Liver (tissue), 9 donors: ENCODE results near the gene RIT1. TPM values are rescaled to one million over a fixed set of nuclear protein-coding genes. Genes with fewer than 3 reads are reported as not detected.

Experiments used
- DNase-seq: peaks from one replicate; pipeline ENCODE4 v3.0.0-alpha.2; 2017; ENCODE audit warnings: low spot score
- H3K27ac ChIP-seq, 2 donors: one replicate each; pipeline ENCODE4 v1.7.0; 2013; ENCODE audit warnings: inconsistent platforms in 2 of 2, low read length in 2 of 2, control low read depth in 1 of 2, low read depth in 1 of 2, mild to moderate bottlenecking in 1 of 2
- H3K27me3 ChIP-seq, 4 donors: one replicate each; pipeline versions ENCODE4 v1.6.1 to v1.7.0; 2013; ENCODE audit warnings: low read length in 3 of 4, inconsistent platforms in 1 of 4, mild to moderate bottlenecking in 1 of 4, moderate library complexity in 1 of 4; ENCODE audit not compliant: control insufficient read depth in 4 of 4, insufficient read depth in 4 of 4
- H3K36me3 ChIP-seq, 4 donors: one replicate each; pipeline versions ENCODE4 v1.6.1 to v1.7.0; 2013; ENCODE audit warnings: low read length in 3 of 4, mild to moderate bottlenecking in 3 of 4, low read depth in 1 of 4, moderate library complexity in 1 of 4; ENCODE audit not compliant: control insufficient read depth in 4 of 4, insufficient read depth in 3 of 4
- H3K4me1 ChIP-seq, 4 donors: one replicate each; pipeline versions ENCODE4 v1.6.1 to v1.7.0; 2013; ENCODE audit warnings: low read length in 3 of 4, mild to moderate bottlenecking in 3 of 4, moderate library complexity in 1 of 4; ENCODE audit not compliant: control insufficient read depth in 4 of 4, insufficient read depth in 4 of 4
- H3K4me3 ChIP-seq, 3 donors: one replicate each; pipeline versions ENCODE4 v1.6.1 to v1.7.0; 2013; ENCODE audit warnings: low read length in 3 of 3, control low read depth in 1 of 3, low read depth in 1 of 3, mild to moderate bottlenecking in 1 of 3
- H3K9ac ChIP-seq, 2 donors: one replicate each; pipeline ENCODE4 v1.7.0; 2013; ENCODE audit warnings: low read length in 2 of 2, mild to moderate bottlenecking in 2 of 2, moderate library complexity in 2 of 2, control low read depth in 1 of 2, low read depth in 1 of 2
- H3K9me3 ChIP-seq, 4 donors: one replicate each; pipeline versions ENCODE4 v1.6.1 to v1.7.0; 2013; ENCODE audit warnings: low read length in 3 of 4; ENCODE audit not compliant: control insufficient read depth in 4 of 4
- ATF3 ChIP-seq: IDR thresholded peaks from 2 replicates; pipeline ENCODE4 v1.6.1; 2016; ENCODE audit warnings: antibody characterized with exemption
- CTCF ChIP-seq: fragments of 150-350 bp; IDR thresholded peaks from 2 replicates; pipeline ENCODE4 v1.5.1; 2017; ENCODE audit warnings: improper control_type of control experiment, low read depth, low read length; ENCODE audit not compliant: missing input control
- EGR1 ChIP-seq, 2 donors: IDR thresholded peaks; 2 replicates each; pipeline ENCODE4 v1.6.1; 2016 to 2018; ENCODE audit warnings: antibody characterized with exemption in 2 of 2, low read depth in 2 of 2
- FOXA1 ChIP-seq: IDR thresholded peaks from 2 replicates; pipeline ENCODE4 v1.6.1; 2016; ENCODE audit warnings: antibody characterized with exemption
- FOXA2 ChIP-seq: IDR thresholded peaks from 2 replicates; pipeline ENCODE4 v1.6.1; 2016; ENCODE audit warnings: antibody characterized with exemption
- GABPA ChIP-seq, 2 donors: IDR thresholded peaks in 1 of 2; conservative IDR thresholded peaks in 1 of 2; 2 replicates each; pipeline ENCODE4 v1.6.1; 2016; ENCODE audit warnings: antibody characterized with exemption in 2 of 2, mild to moderate bottlenecking in 1 of 2, moderate library complexity in 1 of 2
- HNF4G ChIP-seq: IDR thresholded peaks from 2 replicates; pipeline ENCODE4 v1.6.1; 2016; ENCODE audit warnings: antibody characterized with exemption
- MAX ChIP-seq: IDR thresholded peaks from 2 replicates; pipeline ENCODE4 v1.6.1; 2016; ENCODE audit warnings: antibody characterized with exemption
- NR2F2 ChIP-seq: IDR thresholded peaks from 2 replicates; pipeline ENCODE4 v1.6.1; 2016; ENCODE audit warnings: antibody characterized with exemption
- SP1 ChIP-seq: IDR thresholded peaks from 2 replicates; pipeline ENCODE4 v1.6.1; 2018; ENCODE audit warnings: antibody characterized with exemption, mild to moderate bottlenecking
- YY1 ChIP-seq: IDR thresholded peaks from 2 replicates; pipeline ENCODE4 v1.6.1; 2016; ENCODE audit warnings: antibody characterized with exemption, mild to moderate bottlenecking
- WGBS: extraction: QIAGEN DNeasy Blood & Tissue Kit; methylation state at CpG from one replicate; pipeline ENCODE4 v1.1.7; 2013; 5-methylcytosine and 5-hydroxymethylcytosine counted together
- polyA plus RNA-seq, 2 donors: library from polyadenylated mRNA; stranded (reverse) in 1 of 2; unstranded in 1 of 2; fragments of 200-250 nt in 1 of 2; fragments of >200 nt in 1 of 2; fragmentation: Nextera tagmentation in 1 of 2; extraction: Ambion mirVana in 1 of 2; gene quantifications; one replicate each; pipeline versions ENCODE4 v1.2.1 to v1.2.3, GENCODE V29; 2013 to 2015
- total RNA-seq, 2 donors: library from RNA; depleted of rRNA; stranded (reverse); fragments of >200 nt; gene quantifications; one replicate each; pipeline ENCODE4 v1.2.3, GENCODE V29; 2014
- TF ChIP-seq, protein P1 (sequence below): IDR thresholded peaks from 2 replicates; pipeline ENCODE4 v1.6.1; 2016; ENCODE audit warnings: antibody characterized with exemption
- TF ChIP-seq, protein P2 (sequence below): IDR thresholded peaks from 2 replicates; pipeline ENCODE4 v1.6.1; 2016; ENCODE audit warnings: antibody characterized with exemption, mild to moderate bottlenecking
- donor health status: healthy.
- donor health status: healthy.
- donor health status: healthy.
- donor health status: healthy.
- donor health status: healthy.

Gene RIT1
- total and polyA plus RNA-seq, 4 donors: 3.1 to 14.3 (median 8.1) TPM

GRCh38 chr1:155960081-155960745 is 49.1 kb upstream of the RIT1 start:
- H3K36me3 ChIP-seq: peaks cover 5 to 31% (median 13%) of the 10 kb centered on the region in 4 donors
- WGBS: 93% methylated on average over 3 of the region's 3 CpGs
- no peak overlapping the region for H3K4me3 ChIP-seq
- DNase-seq: no peak
- no peaks in the 10 kb centered on the region for H3K9me3 ChIP-seq
- H3K4me1 ChIP-seq: no peaks in the 10 kb centered on the region
- no peak overlapping the region for H3K27ac ChIP-seq
- no peak overlapping the region for H3K9ac ChIP-seq
- TF ChIP-seq FOXA2 (no peak), FOXA1 (no peak), HNF4G (no peak)
- no peaks in the 10 kb centered on the region for H3K27me3 ChIP-seq

- WGBS: 95% methylated on average over 12 of the region's 12 CpGs
- Histone ChIP-seq H3K4me1 (no peaks in the 10 kb centered on the region), H3K9ac (no peak overlapping the region), H3K4me3 (no peak overlapping the region), H3K27ac (no peak overlapping the region), H3K36me3 (peaks cover 5 to 30% (median 13%) of the 10 kb centered on the region in 4 donors), H3K9me3 (no peaks in the 10 kb centered on the region), H3K27me3 (no peaks in the 10 kb centered on the region)
- no peak for DNase-seq
- TF ChIP-seq EGR1 (IDR thresholded peaks at IDR 0.05; ENCODE audit: low read depth in 2 of 2): no peak
- TF ChIP-seq SP1: no peak
- no peak for TF ChIP-seq ATF3
- TF ChIP-seq FOXA1: no peak
- TF ChIP-seq HNF4G: no peak
- no peak for TF ChIP-seq FOXA2
- TF ChIP-seq GABPA (IDR thresholded peaks at IDR 0.05 in 1 of 2, conservative IDR thresholded peaks at IDR 0.05 in 1 of 2): no peak
- no peak for TF ChIP-seq YY1
- TF ChIP-seq, protein P1, sequence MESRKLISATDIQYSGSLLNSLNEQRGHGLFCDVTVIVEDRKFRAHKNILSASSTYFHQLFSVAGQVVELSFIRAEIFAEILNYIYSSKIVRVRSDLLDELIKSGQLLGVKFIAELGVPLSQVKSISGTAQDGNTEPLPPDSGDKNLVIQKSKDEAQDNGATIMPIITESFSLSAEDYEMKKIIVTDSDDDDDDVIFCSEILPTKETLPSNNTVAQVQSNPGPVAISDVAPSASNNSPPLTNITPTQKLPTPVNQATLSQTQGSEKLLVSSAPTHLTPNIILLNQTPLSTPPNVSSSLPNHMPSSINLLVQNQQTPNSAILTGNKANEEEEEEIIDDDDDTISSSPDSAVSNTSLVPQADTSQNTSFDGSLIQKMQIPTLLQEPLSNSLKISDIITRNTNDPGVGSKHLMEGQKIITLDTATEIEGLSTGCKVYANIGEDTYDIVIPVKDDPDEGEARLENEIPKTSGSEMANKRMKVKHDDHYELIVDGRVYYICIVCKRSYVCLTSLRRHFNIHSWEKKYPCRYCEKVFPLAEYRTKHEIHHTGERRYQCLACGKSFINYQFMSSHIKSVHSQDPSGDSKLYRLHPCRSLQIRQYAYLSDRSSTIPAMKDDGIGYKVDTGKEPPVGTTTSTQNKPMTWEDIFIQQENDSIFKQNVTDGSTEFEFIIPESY: no peak
- TF ChIP-seq, protein P2, sequence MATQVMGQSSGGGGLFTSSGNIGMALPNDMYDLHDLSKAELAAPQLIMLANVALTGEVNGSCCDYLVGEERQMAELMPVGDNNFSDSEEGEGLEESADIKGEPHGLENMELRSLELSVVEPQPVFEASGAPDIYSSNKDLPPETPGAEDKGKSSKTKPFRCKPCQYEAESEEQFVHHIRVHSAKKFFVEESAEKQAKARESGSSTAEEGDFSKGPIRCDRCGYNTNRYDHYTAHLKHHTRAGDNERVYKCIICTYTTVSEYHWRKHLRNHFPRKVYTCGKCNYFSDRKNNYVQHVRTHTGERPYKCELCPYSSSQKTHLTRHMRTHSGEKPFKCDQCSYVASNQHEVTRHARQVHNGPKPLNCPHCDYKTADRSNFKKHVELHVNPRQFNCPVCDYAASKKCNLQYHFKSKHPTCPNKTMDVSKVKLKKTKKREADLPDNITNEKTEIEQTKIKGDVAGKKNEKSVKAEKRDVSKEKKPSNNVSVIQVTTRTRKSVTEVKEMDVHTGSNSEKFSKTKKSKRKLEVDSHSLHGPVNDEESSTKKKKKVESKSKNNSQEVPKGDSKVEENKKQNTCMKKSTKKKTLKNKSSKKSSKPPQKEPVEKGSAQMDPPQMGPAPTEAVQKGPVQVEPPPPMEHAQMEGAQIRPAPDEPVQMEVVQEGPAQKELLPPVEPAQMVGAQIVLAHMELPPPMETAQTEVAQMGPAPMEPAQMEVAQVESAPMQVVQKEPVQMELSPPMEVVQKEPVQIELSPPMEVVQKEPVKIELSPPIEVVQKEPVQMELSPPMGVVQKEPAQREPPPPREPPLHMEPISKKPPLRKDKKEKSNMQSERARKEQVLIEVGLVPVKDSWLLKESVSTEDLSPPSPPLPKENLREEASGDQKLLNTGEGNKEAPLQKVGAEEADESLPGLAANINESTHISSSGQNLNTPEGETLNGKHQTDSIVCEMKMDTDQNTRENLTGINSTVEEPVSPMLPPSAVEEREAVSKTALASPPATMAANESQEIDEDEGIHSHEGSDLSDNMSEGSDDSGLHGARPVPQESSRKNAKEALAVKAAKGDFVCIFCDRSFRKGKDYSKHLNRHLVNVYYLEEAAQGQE: no peak
- no peak for TF ChIP-seq MAX
- no peak for TF ChIP-seq CTCF
- TF ChIP-seq NR2F2: no peak
Measured at GRCh38 chr1:155957411-155957915, 46.3 kb upstream of the RIT1 start.
